ENCODE data around the gene CAVIN3.

CAVIN3 gene

DNA sequence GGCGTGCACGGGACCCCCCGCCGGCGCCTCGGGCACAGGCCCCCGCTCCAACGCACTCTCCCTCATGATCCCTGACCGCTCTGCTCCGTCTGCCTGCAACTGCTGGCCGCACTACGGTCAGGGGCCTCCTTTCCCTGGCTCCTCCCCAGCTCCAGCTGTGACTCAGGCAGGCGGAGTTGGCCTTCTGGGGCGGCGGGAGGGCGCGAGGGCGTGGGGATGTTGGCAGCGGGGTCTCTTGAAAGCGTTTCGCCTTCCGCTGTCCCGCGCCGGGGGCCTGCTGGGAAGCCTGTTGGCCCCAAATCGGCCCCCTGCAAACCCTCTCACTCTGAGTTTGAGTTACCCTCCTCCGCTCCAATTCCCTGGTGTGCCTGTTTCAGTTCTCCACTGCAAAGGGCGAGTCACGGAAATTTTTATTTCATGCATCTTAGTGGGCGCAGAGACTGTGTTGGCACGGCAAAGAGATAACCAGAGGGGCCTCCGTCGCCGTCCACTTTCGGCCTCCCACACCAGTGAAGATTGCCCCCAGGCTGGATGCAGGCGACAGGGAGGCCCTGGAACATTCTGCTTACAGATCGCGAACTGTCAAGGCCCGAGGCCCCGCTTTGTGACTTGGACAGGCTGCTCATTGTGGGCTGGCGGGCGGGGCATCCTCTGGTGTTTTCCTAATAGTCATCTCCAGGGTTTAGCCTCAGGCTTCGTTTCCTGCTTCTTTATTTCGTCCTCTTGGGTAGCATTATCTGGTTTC lies at the start of gene CAVIN3:
CAVIN3 (minus strand) TSS at position 91 of the 745 bp plus-strand sequence; CDS start at position 66, 25 bp downstream.
- no peak for DNase-seq (ENCODE audit: extremely low spot score, insufficient read length, low read depth)
- peak; percentile 48 for FAIRE-seq

- DNase-seq (ENCODE audit: extremely low spot score, insufficient read length, low read depth) (no peak), FAIRE-seq (no peak)
These were observed 45.4 kb upstream of the CAVIN3 start for GRCh38 chr11:6365659-6366058.

DNA sequence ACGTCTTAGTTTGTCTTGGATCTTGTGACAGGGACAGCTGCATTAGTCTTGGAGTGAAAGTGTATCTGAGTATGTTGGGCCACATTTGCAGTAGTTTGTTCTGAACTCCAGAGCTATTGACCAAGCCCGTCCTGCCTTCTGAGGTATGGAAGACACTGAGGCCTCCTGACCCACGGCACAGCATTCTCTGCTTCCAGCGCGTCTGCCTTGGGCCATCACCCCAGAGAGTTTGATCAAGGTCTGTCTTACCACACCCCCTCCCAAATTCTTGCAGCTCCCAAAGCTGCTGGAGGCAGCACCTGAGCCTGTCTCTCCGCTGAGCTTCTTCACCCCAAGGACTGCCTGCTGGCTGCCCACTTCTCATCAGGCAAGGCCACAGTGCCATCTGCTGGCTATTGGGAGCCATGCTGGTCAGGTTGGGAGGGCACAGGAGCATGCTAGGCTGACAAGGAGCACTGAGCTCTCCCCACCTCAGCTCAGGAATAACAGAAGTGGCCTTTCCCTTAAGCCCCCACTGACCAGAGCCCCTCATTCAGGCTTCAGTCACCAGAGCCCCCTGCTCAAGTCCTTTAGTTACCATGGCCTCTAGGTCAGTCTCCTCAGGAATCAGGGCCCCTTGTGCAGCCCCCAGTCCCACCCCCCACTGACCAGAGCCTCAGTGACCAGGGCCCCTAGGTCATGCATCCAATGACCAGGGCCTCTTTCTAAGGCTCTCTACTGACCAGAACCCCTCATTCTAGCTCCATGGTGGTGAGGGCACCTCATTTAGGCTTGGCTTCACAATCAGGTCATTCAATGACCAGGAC lies 42.8 kb upstream of the CAVIN3 start:
- peak; percentile 59 for DNase-seq (ENCODE audit: extremely low spot score, insufficient read length, low read depth)
- FAIRE-seq, result peak; percentile 92

DNA sequence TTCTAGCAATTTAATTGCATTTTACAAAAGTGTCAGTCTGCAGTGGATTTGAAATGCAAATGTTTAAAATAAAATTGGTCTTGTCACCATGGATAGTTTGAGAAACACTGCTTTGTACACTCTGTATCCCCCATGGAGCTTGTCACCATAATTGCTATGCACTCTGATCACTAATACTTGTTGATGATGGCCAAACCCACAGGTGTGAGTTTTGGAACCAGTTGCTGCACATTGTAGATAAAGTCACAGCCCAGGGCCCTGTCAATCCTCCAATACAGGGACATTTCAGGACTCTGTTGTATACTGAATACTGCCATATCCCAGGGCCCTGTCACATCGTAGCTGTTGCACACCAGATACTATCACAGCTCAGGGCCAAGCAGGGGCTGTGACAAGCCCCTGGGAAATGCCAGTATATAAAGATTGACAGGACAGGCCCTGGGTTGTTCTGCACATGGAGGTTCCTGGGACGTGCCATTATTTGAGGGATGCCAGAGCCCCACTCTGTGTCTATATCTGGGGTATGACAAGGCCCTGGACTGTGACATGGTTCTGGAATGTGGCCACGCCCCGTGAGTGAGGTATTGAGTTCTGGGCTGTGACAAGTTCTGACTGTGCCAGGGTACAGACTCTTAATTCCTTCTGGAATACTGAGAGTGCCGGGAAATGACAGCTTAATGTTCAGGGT lies 42.0 kb upstream of the CAVIN3 start:
- no peak for DNase-seq (ENCODE audit: extremely low spot score, insufficient read length, low read depth)
- no peak for FAIRE-seq

- no peak for DNase-seq (ENCODE audit: extremely low spot score, insufficient read length, low read depth)
- FAIRE-seq, result no peak
These were observed 39.9 kb upstream of the CAVIN3 start for GRCh38 chr11:6360183-6360582.

DNA sequence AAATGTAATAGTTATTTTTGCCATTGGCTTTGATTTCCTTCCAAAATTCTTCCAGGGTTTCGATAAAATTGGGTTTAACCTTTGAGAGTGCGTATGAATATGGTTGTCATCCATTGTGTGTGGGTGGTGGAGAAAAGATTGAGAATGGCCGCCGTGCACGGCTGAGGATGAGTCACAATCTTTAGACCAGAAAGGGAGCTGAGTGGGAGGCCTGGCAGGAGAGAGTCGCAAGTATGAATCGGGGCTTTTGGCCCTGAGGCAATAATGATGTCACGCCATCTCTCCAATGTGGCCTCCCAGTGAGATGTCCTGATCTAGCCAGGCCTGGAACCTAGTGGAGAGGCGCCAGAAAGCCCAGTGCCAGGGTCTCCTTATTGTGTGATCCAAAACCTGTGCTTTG lies 36.9 kb upstream of the CAVIN3 start:
- DNase-seq (ENCODE audit: extremely low spot score, insufficient read length, low read depth) (no peak), FAIRE-seq (no peak)

DNA sequence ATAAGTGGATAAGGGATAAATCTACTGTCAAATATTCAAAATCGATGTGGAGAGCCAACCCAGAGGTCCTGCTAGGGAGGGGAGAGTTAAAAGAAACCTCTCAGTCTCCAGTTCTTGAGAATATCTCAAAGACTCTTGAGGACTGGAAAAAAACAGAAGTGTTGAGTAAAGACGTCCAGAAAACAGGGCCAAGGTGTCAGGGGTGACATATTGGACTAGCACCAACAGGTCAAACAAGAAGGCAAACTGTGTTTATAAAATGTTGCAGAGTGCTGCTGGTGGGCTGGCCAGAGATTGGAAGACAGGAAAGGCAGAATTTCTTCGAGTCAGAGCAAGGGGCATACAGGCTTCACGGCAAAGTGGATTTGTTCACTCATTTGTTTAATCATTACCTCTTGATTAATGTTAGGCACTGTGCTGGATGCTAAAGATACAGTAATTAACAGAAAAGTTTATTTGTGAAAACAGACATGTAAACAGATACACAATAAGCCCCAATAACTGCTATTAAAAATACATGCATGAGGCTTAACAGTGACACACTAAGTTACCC lies 36.3 kb upstream of the CAVIN3 start:
- FAIRE-seq, result no peak

GRCh38 chr11:6354651-6355485 lies 34.6 kb upstream of the CAVIN3 start:
- DNase-seq (ENCODE audit: extremely low spot score, insufficient read length, low read depth) (no peak), FAIRE-seq (no peak)

More for the DNA sequence above, 36.3 kb upstream of the CAVIN3 start:
- no peak for DNase-seq (ENCODE audit: extremely low spot score, insufficient read length, low read depth)

DNA sequence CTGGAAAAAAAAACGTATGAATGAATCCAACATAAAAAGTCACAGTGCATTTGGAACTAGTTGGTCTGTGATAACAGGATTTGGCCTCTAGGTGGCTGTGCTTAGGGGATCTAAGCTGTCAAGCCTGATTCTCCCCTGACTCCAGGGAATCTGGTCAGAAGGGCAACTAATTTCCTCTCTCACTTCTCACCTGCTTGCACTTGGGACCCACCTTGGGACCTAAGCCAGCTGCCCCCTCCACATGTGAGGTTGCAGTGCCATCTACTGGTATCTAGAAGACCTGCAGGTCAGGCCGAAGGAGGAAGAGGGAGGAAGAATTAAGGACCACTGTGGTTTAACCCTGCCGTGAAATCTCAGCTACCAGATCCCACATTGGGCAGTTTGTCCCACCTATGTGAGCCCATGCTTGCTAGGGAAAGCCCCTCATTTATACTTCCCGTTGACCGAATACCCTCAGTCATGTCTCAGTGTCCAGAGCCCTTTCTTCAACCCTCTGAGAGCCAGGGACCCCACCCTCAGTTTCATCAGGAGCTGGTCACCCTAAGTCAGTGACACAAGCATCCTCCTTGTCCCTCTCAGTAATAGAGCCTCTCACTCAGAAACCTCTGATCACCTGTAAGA lies 33.2 kb upstream of the CAVIN3 start:
- peak; percentile 86 for FAIRE-seq
- peak; percentile 37 for DNase-seq (ENCODE audit: extremely low spot score, insufficient read length, low read depth)

DNA sequence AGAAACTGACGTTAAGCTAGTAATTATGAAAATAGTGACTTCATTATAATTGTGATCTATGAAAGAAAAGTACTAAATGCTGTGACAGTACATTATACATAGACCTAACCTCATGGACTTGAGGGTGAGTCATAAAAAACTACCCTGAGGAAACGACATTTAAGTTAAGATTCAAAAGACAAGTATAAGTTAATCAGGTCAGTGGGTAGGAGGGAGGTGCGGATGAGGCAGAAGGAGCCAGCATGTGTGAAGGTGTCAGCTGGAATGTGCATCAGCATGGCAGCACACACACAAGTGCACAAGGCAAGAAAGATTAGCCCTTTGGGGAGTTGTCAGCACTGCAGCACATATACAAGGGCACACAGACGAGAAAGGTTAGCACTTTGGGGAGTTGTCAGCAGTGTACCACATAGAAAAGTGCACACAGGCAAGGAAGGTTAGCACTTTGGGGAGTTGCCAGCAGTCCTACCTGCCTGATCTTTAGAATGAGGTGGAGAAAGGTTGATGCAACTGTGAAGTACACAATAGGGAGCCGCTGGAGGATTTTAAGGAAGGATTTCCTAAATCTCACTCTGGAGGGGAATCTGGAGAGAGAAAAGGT lies 31.6 kb upstream of the CAVIN3 start:
- FAIRE-seq, result no peak
- no peak for DNase-seq (ENCODE audit: extremely low spot score, insufficient read length, low read depth)

DNA sequence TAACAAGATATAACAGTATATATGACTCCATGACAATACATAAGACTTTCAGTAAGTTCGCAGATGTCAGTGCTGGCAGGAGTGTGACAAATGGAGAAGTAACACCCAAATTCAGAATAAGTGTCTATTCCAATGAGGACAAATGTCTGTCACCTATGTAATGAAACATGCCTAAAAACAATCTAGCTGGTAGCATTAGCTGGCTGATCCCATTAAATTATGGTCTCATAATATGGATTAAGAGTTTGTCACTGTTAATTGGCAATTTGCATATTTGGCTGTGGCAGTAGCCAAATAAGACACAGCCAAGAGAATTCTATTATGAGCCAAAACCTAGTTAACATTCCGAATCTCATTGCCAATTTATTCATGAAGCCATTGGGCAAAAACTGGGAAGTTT lies 30.2 kb upstream of the CAVIN3 start:
- no peak for FAIRE-seq

GRCh38 chr11:6350043-6350442 lies 29.7 kb upstream of the CAVIN3 start:
- FAIRE-seq (no peak), DNase-seq (ENCODE audit: extremely low spot score, insufficient read length, low read depth) (no peak)

More for the DNA sequence above, 30.2 kb upstream of the CAVIN3 start:
- DNase-seq (ENCODE audit: extremely low spot score, insufficient read length, low read depth), result no peak

DNA sequence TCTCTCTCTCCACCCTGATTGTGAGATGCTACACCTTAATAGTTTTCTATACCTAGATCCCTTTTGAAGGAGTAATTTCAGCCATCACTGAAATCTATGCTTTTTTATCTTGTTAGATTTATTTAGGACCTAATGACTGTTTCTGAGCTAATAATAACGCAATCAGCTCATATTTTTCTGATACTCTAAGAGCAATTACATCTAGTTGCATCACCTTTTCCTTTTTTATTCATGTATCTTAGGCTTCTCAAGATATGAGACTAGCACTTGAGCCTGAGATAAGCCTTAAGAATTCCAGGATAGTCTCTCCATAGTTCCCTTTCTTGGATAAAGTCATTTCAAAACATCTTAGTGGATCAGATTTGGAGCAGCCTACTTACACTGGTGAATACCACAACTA lies 25.1 kb upstream of the CAVIN3 start:
- no peak for FAIRE-seq
- DNase-seq (ENCODE audit: extremely low spot score, insufficient read length, low read depth), result no peak

DNA sequence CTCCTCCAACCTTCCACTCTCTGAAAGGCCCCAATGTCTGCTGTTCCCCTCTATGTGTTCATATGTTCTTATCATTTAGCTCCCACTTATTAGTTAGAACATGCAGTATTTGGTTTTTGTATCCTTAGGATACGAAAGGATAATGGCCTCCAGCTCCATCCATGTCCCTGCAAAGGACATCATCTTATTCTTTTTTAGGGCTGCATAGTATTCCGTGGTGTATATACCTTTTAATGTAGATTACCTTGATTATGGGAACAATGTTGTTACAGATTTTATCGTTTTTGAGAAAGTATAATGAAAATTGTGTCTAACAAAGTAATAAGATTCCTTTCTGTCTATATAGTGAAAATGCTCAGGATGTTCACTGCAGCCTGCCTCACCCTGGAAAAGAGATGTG lies 16.0 kb upstream of the CAVIN3 start:
- FAIRE-seq (no peak), DNase-seq (ENCODE audit: extremely low spot score, insufficient read length, low read depth) (no peak)

- FAIRE-seq (no peak), DNase-seq (ENCODE audit: extremely low spot score, insufficient read length, low read depth) (no peak)
These were observed 14.5 kb upstream of the CAVIN3 start for GRCh38 chr11:6334806-6335205.

GRCh38 chr11:6333095-6333494 lies 12.8 kb upstream of the CAVIN3 start:
- DNase-seq (ENCODE audit: extremely low spot score, insufficient read length, low read depth), result no peak
- no peak for FAIRE-seq

GRCh38 chr11:6332066-6332465 lies 11.8 kb upstream of the CAVIN3 start:
- no peak for FAIRE-seq
- no peak for DNase-seq (ENCODE audit: extremely low spot score, insufficient read length, low read depth)

DNA sequence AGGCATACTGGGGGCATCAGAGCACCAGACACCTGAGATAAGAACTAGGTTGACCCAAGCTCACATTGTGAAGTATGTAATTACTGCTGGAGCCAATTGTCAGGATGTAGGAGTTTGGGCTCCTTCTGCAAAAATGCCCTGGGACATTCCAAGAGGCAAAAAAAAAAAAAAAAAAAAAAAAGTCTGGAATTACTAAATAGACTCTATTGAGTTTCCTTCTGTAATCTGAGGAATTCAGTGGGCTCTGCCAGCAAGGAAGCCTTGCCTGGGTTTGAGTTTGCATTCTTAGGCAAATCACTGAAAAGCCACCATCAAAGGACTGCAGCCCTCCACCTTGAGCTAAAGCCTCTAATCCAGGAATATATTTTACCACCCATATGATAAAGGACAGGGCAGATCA lies 8.0 kb upstream of the CAVIN3 start:
- FAIRE-seq, result no peak
- no peak for DNase-seq (ENCODE audit: extremely low spot score, insufficient read length, low read depth)

DNA sequence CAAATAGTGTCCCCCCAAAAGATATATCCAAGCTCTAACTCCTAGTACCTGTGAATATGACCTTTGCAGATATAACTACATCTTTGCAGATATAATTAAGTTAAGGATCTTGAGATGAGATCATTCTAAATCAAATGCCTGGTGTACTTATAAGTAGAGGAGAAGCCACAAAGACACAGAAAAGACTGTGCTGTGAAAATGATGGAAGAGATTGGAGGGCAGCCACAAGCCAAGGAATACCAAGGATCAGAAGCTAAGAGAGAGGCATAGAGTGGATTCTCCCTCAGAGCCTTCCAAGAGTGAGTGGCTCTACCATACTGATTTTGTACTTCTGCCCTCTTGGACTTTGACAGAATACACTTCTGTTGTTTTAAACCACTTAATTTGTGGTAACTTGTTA lies 7.5 kb upstream of the CAVIN3 start:
- FAIRE-seq, result no peak
- no peak for DNase-seq (ENCODE audit: extremely low spot score, insufficient read length, low read depth)
